Hepatocyte (in vitro differentiated cells): Measurements from ENCODE around the gene PCGF3. TPM values are rescaled to one million over a fixed set of nuclear protein-coding genes. Genes with fewer than 3 reads are reported as not detected.
"Not testable (repeated sequence)": the region's sequence is repeated elsewhere in the genome, so short reads cannot be mapped to it uniquely, and the experiment has no call there.

ENCODE experiments used
- DNase-seq: peaks from one replicate; pipeline ENCODE4 v3.0.0-alpha.2; 2016; ENCODE audit warnings: low spot score
- H2AFZ ChIP-seq: fragments of 200-600 bp; sonication (generic); 2 replicates; pipeline ENCODE4 v1.6.0; 2016; ENCODE audit warnings: antibody characterized with exemption, mild to moderate bottlenecking
- H3K27ac ChIP-seq: fragments of 200-600 bp; sonication (generic); 2 replicates; pipeline ENCODE4 v1.5.1; 2016; ENCODE audit warnings: mild to moderate bottlenecking
- H3K27me3 ChIP-seq: fragments of 200-600 bp; sonication (generic); 2 replicates; pipeline ENCODE4 v1.6.1; 2016
- H3K36me3 ChIP-seq: fragments of 200-600 bp; sonication (generic); replicated peaks from 2 replicates; pipeline ENCODE4 v1.5.1; 2016; ENCODE audit warnings: low read depth; ENCODE audit not compliant: insufficient read depth
- H3K4me1 ChIP-seq: fragments of 200-600 bp; sonication (generic); 2 replicates; pipeline ENCODE4 v1.5.1; 2016; ENCODE audit warnings: mild to moderate bottlenecking, moderate library complexity; ENCODE audit not compliant: insufficient read depth
- H3K4me2 ChIP-seq: fragments of 200-600 bp; sonication (generic); 2 replicates; pipeline ENCODE4 v1.6.0; 2016
- H3K4me3 ChIP-seq: fragments of 200-600 bp; sonication (generic); 2 replicates; pipeline ENCODE4 v1.5.1; 2016; ENCODE audit warnings: mild to moderate bottlenecking
- H3K79me2 ChIP-seq: fragments of 200-600 bp; sonication (generic); 2 replicates; pipeline ENCODE4 v1.6.0; 2017; ENCODE audit warnings: mild to moderate bottlenecking
- H3K9me2 ChIP-seq: fragments of 200-600 bp; sonication (generic); replicated peaks from 2 replicates; pipeline ENCODE4 v1.6.0; 2017; ENCODE audit warnings: mild to moderate bottlenecking; ENCODE audit not compliant: insufficient read depth
- H3K9me3 ChIP-seq: fragments of 200-600 bp; sonication (generic); 2 replicates; pipeline ENCODE4 v1.5.1; 2016; ENCODE audit warnings: low read depth, mild to moderate bottlenecking
- H4K20me1 ChIP-seq: fragments of 200-600 bp; sonication (generic); 2 replicates; pipeline ENCODE4 v1.6.0; 2016; ENCODE audit warnings: mild to moderate bottlenecking; ENCODE audit not compliant: insufficient read depth, poor library complexity, severe bottlenecking
- EZH2 ChIP-seq: fragments of 200-600 bp; sonication (generic); IDR thresholded peaks from 2 replicates; pipeline ENCODE4 v1.6.1; 2016; ENCODE audit warnings: antibody characterized with exemption, mild to moderate bottlenecking, borderline replicate concordance
- EZH2phosphoT487 ChIP-seq: fragments of 200-600 bp; sonication (generic); IDR thresholded peaks from one replicate; pipeline ENCODE4 v1.6.1; 2018; ENCODE audit warnings: antibody characterized with exemption, mild to moderate bottlenecking, low read depth, moderate library complexity; ENCODE audit not compliant: unreplicated experiment, severe bottlenecking
- WGBS: methylation state at CpG from one replicate; pipeline ENCODE4 v1.1.6; 2016; ENCODE audit warnings: low lambda C conversion rate; ENCODE audit errors: missing lambda C conversion rate; 5-methylcytosine and 5-hydroxymethylcytosine counted together
- polyA plus RNA-seq: library from polyadenylated mRNA; unstranded; fragments of >200 nt; fragmentation: Nextera tagmentation; extraction: Ambion mirVana; gene quantifications from 2 replicates; pipeline ENCODE4 v1.2.1, GENCODE V29; 2016
- total RNA-seq: library from RNA; depleted of rRNA; stranded (reverse); fragments of >200 nt; gene quantifications from 2 replicates; pipeline ENCODE4 v1.2.3, GENCODE V29; 2014
- TF ChIP-seq, protein P1 (sequence below): fragments of 200-600 bp; sonication (generic); IDR thresholded peaks from 2 replicates; pipeline ENCODE4 v1.5.1; 2016; ENCODE audit warnings: antibody characterized with exemption, mild to moderate bottlenecking; ENCODE audit not compliant: poor library complexity

Gene PCGF3
- total and polyA plus RNA-seq, 2 experiments from 2014 or later, result 21.8 to 43.5 TPM

DNA sequence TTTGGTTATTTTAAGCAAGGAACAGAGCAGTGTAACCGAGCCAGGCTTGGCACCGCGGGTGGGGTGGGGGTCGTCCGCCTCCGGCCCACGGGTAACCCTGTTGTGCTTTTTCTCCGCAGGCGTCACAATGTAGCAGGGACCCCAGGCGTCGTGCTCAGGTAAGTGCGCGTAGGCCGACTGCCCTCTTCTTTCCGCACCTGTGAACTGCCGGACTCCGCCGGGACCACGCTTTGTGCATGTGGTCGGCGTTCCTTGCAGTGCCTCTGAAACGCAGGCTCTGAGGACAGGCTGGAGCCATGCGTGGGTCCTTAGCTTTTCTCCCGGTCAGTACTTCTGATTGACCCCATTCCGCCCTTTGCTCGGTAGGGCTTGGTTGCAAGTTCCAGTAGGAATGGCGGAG lies 24.9 kb downstream of the PCGF3 start:
- no peak overlapping the region for H3K4me3 ChIP-seq
- no peaks in the 10 kb centered on the region for H3K9me2 ChIP-seq
- peaks cover 43% of the 10 kb centered on the region for H4K20me1 ChIP-seq
- peaks cover 57% of the 10 kb centered on the region for H3K79me2 ChIP-seq
- 98% methylated on average over 26 of the region's 27 CpGs for WGBS
- no peaks in the 10 kb centered on the region for H3K9me3 ChIP-seq
- H3K36me3 ChIP-seq, result no peaks in the 10 kb centered on the region
- H3K27ac ChIP-seq, result no peak overlapping the region
- DNase-seq, result no peak
- no peak overlapping the region for H3K4me2 ChIP-seq
- TF ChIP-seq EZH2 (no peak), EZH2phosphoT487 (no peak)
- TF ChIP-seq, protein P1, sequence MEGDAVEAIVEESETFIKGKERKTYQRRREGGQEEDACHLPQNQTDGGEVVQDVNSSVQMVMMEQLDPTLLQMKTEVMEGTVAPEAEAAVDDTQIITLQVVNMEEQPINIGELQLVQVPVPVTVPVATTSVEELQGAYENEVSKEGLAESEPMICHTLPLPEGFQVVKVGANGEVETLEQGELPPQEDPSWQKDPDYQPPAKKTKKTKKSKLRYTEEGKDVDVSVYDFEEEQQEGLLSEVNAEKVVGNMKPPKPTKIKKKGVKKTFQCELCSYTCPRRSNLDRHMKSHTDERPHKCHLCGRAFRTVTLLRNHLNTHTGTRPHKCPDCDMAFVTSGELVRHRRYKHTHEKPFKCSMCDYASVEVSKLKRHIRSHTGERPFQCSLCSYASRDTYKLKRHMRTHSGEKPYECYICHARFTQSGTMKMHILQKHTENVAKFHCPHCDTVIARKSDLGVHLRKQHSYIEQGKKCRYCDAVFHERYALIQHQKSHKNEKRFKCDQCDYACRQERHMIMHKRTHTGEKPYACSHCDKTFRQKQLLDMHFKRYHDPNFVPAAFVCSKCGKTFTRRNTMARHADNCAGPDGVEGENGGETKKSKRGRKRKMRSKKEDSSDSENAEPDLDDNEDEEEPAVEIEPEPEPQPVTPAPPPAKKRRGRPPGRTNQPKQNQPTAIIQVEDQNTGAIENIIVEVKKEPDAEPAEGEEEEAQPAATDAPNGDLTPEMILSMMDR, result no peak
- no peaks in the 10 kb centered on the region for H3K4me1 ChIP-seq
- no peak overlapping the region for H2AFZ ChIP-seq
- H3K27me3 ChIP-seq, result no peaks in the 10 kb centered on the region

DNA sequence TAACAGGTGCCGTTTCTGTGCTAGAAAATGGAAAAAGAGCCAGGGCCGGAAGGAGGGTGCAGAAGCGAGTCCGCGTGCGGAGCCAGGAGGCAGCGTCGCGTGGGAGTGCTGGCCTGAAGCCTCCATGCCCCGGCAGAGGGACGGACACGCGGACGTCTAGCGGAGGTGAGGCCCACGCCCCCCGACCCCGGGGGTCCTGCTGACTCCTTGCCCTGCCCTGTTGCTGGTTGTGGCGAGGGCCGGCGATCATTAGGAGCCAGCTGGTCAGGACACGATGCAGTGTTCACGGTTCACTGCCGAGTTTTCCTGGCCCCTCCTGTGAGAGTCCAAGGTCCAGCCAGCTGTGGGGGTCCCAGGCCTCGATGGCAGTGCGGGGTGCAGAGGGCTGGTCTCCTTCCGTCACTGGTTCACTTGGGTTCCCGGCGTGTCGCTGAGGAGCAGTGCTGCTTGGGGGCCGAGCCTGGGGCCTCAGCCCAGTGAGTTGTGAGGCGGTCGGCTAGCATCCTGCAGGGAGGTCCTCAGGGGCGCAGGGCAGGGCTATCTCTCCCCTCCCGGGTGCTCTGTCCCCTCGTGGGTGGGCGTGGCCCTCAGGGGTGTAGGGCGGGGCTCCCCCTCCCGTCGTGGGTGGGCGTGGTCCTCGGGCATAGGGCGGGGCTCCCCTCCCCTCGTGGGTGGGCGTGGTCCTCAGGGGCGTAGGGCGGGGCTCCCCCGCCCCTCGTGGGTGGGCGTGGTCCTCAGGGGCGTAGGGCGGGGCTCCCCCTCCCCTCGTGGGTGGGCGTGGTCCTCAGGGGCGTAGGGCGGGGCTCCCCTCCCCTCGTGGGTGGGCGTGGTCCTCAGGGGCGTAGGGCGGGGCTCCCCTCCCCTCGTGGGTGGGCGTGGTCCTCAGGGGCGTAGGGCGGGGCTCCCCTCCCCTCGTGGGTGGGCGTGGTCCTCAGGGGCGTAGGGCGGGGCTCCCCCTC lies 25.6 kb downstream of the PCGF3 start:
- not testable (repeated sequence) for H3K27me3 ChIP-seq, H3K36me3 ChIP-seq, H3K4me3 ChIP-seq, H3K4me2 ChIP-seq, H3K9me3 ChIP-seq, H2AFZ ChIP-seq, DNase-seq, H3K4me1 ChIP-seq, H3K9me2 ChIP-seq, H3K27ac ChIP-seq
- Histone ChIP-seq H4K20me1 (peaks cover 36% of the 10 kb centered on the region), H3K79me2 (peaks cover 50% of the 10 kb centered on the region)
- WGBS, result 98% methylated on average over 38 of the region's 68 CpGs

DNA sequence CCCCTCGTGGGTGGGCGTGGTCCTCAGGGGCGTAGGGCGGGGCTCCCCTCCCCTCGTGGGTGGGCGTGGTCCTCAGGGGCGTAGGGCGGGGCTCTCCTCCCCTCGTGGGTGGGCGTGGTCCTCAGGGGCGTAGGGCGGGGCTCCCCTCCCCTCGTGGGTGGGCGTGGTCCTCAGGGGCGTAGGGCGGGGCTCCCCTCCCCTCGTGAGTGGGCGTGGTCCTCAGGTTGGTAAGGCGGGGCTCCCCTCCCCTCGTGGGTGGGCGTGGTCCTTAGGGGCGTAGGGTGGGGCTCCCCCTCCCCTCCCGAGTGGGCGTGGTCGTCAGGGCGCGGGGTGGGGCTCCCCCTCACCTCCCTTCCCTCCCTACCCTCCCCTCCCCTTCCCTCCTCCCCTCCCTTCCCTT lies 26.3 kb downstream of the PCGF3 start:
- not testable (repeated sequence) for H3K9me2 ChIP-seq, DNase-seq, H3K4me2 ChIP-seq, H3K4me1 ChIP-seq, H3K36me3 ChIP-seq, H2AFZ ChIP-seq, H3K27me3 ChIP-seq, H3K9me3 ChIP-seq, H3K27ac ChIP-seq, H3K4me3 ChIP-seq
- Histone ChIP-seq H3K79me2 (peaks cover 43% of the 10 kb centered on the region), H4K20me1 (peaks cover 29% of the 10 kb centered on the region)
- WGBS, result no CpG with 5 or more reads among the region's 27 CpGs

DNA sequence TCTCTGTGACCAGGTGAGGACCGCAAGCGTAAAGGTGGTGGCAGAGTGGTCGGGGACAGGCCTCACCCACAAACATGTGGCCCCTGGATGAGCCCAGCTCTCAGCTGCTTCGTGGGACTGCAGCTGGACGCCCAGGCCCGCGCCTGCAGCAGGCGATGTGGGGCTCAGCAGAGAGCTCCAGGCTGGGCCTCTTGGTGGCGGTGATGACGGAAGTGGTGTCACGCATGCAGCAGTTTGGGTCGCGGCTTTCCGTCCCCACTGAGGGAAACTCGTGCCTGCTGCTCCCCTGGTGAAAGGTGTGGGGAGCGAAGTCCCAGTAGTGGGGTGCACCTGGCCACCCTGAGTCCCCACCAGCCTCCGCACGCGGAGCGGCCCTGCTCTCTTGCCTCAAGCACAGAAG lies 26.9 kb downstream of the PCGF3 start:
- H3K9me3 ChIP-seq, result no peaks in the 10 kb centered on the region
- no peaks in the 10 kb centered on the region for H3K4me1 ChIP-seq
- no peak for DNase-seq
- no peak overlapping the region for H3K4me2 ChIP-seq
- peaks cover 24% of the 10 kb centered on the region for H4K20me1 ChIP-seq
- H3K27ac ChIP-seq, result no peak overlapping the region
- 98% methylated on average over 20 of the region's 20 CpGs for WGBS
- H3K4me3 ChIP-seq, result no peak overlapping the region
- H3K27me3 ChIP-seq, result no peaks in the 10 kb centered on the region
- no peak for TF ChIP-seq EZH2
- no peak for TF ChIP-seq EZH2phosphoT487
- TF ChIP-seq, protein P1, result no peak
- H3K36me3 ChIP-seq, result peaks cover 2% of the 10 kb centered on the region
- no peaks in the 10 kb centered on the region for H3K9me2 ChIP-seq
- H2AFZ ChIP-seq, result no peak overlapping the region
- peaks cover 37% of the 10 kb centered on the region for H3K79me2 ChIP-seq
